Measurements from ENCODE around the gene RAPGEF2.

GRCh38 chr4:159363361-159363760 is 260.5 kb downstream of the RAPGEF2 start:
- no peak for TF ChIP-seq ZNF133 (tag by site-specific recombination; IDR thresholded peaks at IDR 0.05)
- TF ChIP-seq, protein P1, sequence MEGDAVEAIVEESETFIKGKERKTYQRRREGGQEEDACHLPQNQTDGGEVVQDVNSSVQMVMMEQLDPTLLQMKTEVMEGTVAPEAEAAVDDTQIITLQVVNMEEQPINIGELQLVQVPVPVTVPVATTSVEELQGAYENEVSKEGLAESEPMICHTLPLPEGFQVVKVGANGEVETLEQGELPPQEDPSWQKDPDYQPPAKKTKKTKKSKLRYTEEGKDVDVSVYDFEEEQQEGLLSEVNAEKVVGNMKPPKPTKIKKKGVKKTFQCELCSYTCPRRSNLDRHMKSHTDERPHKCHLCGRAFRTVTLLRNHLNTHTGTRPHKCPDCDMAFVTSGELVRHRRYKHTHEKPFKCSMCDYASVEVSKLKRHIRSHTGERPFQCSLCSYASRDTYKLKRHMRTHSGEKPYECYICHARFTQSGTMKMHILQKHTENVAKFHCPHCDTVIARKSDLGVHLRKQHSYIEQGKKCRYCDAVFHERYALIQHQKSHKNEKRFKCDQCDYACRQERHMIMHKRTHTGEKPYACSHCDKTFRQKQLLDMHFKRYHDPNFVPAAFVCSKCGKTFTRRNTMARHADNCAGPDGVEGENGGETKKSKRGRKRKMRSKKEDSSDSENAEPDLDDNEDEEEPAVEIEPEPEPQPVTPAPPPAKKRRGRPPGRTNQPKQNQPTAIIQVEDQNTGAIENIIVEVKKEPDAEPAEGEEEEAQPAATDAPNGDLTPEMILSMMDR (tag by site-specific recombination; IDR thresholded peaks at IDR 0.05) = no peak
- TF ChIP-seq MZF1 (tag by site-specific recombination; IDR thresholded peaks at IDR 0.05; ENCODE audit: borderline replicate concordance) = no peak
- no peak for TF ChIP-seq ATF2 (tag by site-specific recombination; IDR thresholded peaks at IDR 0.05; ENCODE audit: low read depth)
- TF ChIP-seq, protein P2, sequence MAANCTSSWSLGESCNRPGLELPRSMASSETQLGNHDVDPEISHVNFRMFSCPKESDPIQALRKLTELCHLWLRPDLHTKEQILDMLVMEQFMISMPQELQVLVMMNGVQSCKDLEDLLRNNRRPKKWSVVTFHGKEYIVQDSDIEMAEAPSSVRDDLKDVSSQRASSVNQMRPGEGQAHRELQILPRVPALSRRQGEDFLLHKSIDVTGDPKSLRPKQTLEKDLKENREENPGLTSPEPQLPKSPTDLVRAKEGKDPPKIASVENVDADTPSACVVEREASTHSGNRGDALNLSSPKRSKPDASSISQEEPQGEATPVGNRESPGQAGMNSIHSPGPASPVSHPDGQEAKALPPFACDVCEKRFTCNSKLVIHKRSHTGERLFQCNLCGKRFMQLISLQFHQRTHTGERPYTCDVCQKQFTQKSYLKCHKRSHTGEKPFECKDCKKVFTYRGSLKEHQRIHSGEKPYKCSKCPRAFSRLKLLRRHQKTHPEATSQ (tag by site-specific recombination; IDR thresholded peaks at IDR 0.05) = no peak
- no peak for TF ChIP-seq ZNF426 (tag by site-specific recombination; IDR thresholded peaks at IDR 0.05)
- TF ChIP-seq ZNF549 (tag by site-specific recombination; IDR thresholded peaks at IDR 0.05) = no peak
- no peak for TF ChIP-seq BCL11B (tag by site-specific recombination; IDR thresholded peaks at IDR 0.05; ENCODE audit: low read depth)
- TF ChIP-seq PBX3 (CRISPR knock-in tag; IDR thresholded peaks at IDR 0.05) = no peak
- TF ChIP-seq ZSCAN30 (tag by site-specific recombination; IDR thresholded peaks at IDR 0.05) = no peak
- TF ChIP-seq TCF7L2 (IDR thresholded peaks at IDR 0.05; ENCODE audit: borderline replicate concordance, low read depth, low read length) = no peak
- TF ChIP-seq KLF10 (tag by site-specific recombination; IDR thresholded peaks at IDR 0.05) = no peak
- no peak for TF ChIP-seq ZNF670 (tag by site-specific recombination; IDR thresholded peaks at IDR 0.05; ENCODE audit: low read depth)
- TF ChIP-seq BCL11A (tag by site-specific recombination; IDR thresholded peaks at IDR 0.05; ENCODE audit: low read depth) = no peak

All from HEK293 (cell line).